Small intestine (tissue), 7 donors: Measurements from ENCODE around the gene CHRD. TPM values are rescaled to one million over a fixed set of nuclear protein-coding genes. Genes with fewer than 3 reads are reported as not detected.

ENCODE experiments used
- DNase-seq, 2 donors: peaks; one replicate each; pipeline versions ENCODE4 v3.0.0 to v3.0.0-alpha.2; 2013
- FAIRE-seq: peaks from 2 replicates; lab custom pipeline; 2012; peaks lifted over from hg19 to GRCh38; lab: Jason Lieb, UNC
- H3K27ac ChIP-seq, 3 donors: one replicate each; pipeline ENCODE4 v1.5.1; 2013; ENCODE audit warnings: low read length in 2 of 3, mild to moderate bottlenecking in 2 of 3, control low read depth in 1 of 3, inconsistent platforms in 1 of 3, low read depth in 1 of 3, moderate library complexity in 1 of 3
- H3K27me3 ChIP-seq, 3 donors: one replicate each; pipeline ENCODE4 v1.6.1; 2013; ENCODE audit warnings: low read length in 3 of 3, inconsistent platforms in 1 of 3; ENCODE audit not compliant: control insufficient read depth in 3 of 3, insufficient read depth in 3 of 3
- H3K36me3 ChIP-seq, 3 donors: one replicate each; pipeline ENCODE4 v1.6.1; 2013; ENCODE audit warnings: low read length in 3 of 3, inconsistent platforms in 1 of 3, low read depth in 1 of 3, mild to moderate bottlenecking in 1 of 3, moderate library complexity in 1 of 3; ENCODE audit not compliant: control insufficient read depth in 3 of 3, insufficient read depth in 2 of 3
- H3K4me1 ChIP-seq, 3 donors: one replicate each; pipeline ENCODE4 v1.6.1; 2013; ENCODE audit warnings: low read length in 2 of 3, inconsistent platforms in 1 of 3, low read depth in 1 of 3, mild to moderate bottlenecking in 1 of 3, moderate library complexity in 1 of 3; ENCODE audit not compliant: control insufficient read depth in 3 of 3, insufficient read depth in 2 of 3
- H3K4me3 ChIP-seq, 3 donors: one replicate each; pipeline ENCODE4 v1.5.1; 2013; ENCODE audit warnings: low read length in 3 of 3, control low read depth in 1 of 3, inconsistent platforms in 1 of 3, low read depth in 1 of 3, mild to moderate bottlenecking in 1 of 3, moderate library complexity in 1 of 3
- H3K9me3 ChIP-seq, 2 donors: one replicate each; pipeline ENCODE4 v1.6.1; 2013; ENCODE audit warnings: low read depth in 1 of 2, low read length in 1 of 2; ENCODE audit not compliant: control insufficient read depth in 2 of 2, insufficient read depth in 1 of 2
- WGBS, 3 donors: extraction: QIAGEN DNeasy Blood & Tissue Kit; methylation state at CpG; one replicate each; pipeline ENCODE4 v1.1.7; 2013; 5-methylcytosine and 5-hydroxymethylcytosine counted together
- polyA plus RNA-seq, 4 donors: library from polyadenylated mRNA; stranded (reverse) in 3 of 4; unstranded in 1 of 4; fragments of 200-250 nt in 3 of 4; fragments of 120-200 nt in 1 of 4; gene quantifications; one replicate each; pipeline versions ENCODE4 v1.2.1 to v1.2.3, GENCODE V29; 2013
- donor health status: healthy with polysubstance abuse.
- donor health status: control.
- donor health status: control.
- donor health status: Bipolar disorder and iron deficiency.
- donor health status: healthy.

The CHRD gene
- polyA plus RNA-seq, 4 donors, result 0.27 to 3.8 (median 3.4) TPM; not detected in 1

DNA sequence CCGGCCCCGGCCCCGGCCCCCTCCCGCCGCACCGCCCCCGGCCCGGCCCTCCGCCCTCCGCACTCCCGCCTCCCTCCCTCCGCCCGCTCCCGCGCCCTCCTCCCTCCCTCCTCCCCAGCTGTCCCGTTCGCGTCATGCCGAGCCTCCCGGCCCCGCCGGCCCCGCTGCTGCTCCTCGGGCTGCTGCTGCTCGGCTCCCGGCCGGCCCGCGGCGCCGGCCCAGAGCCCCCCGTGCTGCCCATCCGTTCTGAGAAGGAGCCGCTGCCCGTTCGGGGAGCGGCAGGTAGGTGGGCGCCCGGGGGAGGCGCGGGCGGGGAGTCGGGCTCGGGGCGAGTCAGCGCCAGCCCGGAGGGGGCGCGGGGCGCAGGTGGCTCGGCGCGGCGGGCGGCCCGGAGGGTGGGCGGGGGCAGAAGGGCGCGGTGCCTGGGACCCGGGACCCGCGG, 352 bp downstream of the CHRD start:
- H3K36me3 ChIP-seq, result no peaks in the 10 kb centered on the region
- 0 to 2% (median 1%) methylated on average over 4 to 62 of the region's 62 CpGs for WGBS, 3 donors
- H3K4me3 ChIP-seq, result peak overlapping the region in 2 of 3 donors; percentile 10 to 64
- DNase-seq, result peak in 1 of 2 donors; percentile 74
- no peak for FAIRE-seq
- peaks cover 0 to 16% (median 0%) of the 10 kb centered on the region in 3 donors for H3K4me1 ChIP-seq
- peaks cover 17 to 55% (median 19%) of the 10 kb centered on the region in 3 donors for H3K27me3 ChIP-seq
- no peak overlapping the region for H3K27ac ChIP-seq
- H3K9me3 ChIP-seq, result no peaks in the 10 kb centered on the region

DNA sequence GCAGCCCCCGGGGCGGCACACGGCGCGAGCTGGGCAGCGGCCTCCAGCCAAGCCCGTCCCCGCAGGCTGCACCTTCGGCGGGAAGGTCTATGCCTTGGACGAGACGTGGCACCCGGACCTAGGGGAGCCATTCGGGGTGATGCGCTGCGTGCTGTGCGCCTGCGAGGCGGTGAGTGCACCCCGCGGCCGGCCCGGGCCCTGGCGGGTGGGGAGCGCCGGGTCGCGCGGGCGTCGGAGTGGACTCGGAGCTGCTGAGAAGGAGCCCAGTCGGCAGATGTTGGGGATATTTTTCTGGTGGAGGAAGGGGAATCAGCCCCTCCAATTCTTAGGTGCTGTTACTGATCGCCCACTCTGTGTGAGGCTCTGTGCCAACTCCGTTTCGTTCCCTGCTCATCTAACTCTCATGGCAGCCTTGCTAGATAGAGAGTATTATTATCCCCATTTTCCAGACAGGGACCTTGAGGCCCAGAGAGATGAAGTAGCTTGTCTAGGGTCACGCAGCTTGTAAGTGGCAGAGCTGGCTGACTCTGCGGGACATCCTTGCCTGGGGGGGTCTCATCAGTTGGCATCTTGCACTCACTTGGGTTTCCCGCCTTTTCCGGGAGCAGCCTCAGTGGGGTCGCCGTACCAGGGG, 890 bp downstream of the CHRD start:
- no peak for DNase-seq
- H3K9me3 ChIP-seq, result no peaks in the 10 kb centered on the region
- H3K27ac ChIP-seq, result peak overlapping the region in 1 of 3 donors; percentile 12
- H3K4me1 ChIP-seq, result peaks cover 0 to 16% (median 0%) of the 10 kb centered on the region in 3 donors
- peaks cover 15 to 55% (median 19%) of the 10 kb centered on the region in 3 donors for H3K27me3 ChIP-seq
- 3 to 5% (median 3%) methylated on average over 36 to 42 of the region's 42 CpGs for WGBS, 3 donors
- H3K36me3 ChIP-seq, result no peaks in the 10 kb centered on the region
- FAIRE-seq, result no peak
- H3K4me3 ChIP-seq, result peak overlapping the region in 2 of 3 donors; percentile 10 to 64

DNA sequence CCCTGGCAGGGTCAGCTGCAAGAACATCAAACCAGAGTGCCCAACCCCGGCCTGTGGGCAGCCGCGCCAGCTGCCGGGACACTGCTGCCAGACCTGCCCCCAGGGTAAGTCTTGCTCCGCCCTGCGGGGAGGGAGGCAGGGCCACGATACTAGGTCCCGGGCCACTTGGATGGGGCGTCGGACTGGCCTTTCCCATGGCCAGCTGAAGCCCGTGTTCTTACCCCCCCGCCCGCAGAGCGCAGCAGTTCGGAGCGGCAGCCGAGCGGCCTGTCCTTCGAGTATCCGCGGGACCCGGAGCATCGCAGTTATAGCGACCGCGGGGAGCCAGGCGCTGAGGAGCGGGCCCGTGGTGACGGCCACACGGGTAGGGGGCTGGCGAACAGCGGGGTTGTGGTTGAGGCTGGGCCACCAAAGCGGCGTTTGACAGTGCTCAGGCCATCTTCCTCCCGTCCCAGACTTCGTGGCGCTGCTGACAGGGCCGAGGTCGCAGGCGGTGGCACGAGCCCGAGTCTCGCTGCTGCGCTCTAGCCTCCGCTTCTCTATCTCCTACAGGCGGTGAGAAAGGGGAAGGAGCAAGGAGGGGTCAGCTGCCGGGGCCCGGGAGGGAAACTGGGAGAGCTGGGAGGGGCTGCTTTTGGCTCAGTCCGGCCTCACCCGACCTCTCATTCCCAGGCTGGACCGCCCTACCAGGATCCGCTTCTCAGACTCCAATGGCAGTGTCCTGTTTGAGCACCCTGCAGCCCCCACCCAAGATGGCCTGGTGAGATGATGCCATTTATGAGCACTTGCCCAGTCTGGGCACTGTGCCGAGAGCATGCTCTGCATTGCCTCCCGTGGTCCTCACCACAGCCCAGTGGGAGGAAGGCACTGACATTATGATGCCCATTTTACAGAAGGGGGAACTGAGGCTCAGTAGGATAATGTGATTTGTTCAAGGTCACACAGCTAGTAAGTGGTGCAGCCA, 1.7 kb downstream of the CHRD start:
- Histone ChIP-seq H3K36me3 (peaks cover 0 to 3% (median 0%) of the 10 kb centered on the region in 3 donors), H3K9me3 (no peaks in the 10 kb centered on the region), H3K4me1 (peaks cover 0 to 16% (median 0%) of the 10 kb centered on the region in 3 donors), H3K27me3 (peaks cover 15 to 59% (median 19%) of the 10 kb centered on the region in 3 donors), H3K27ac (no peak overlapping the region), H3K4me3 (peak overlapping the region in 1 of 3 donors; percentile 33)
- FAIRE-seq (no peak), DNase-seq (peak in 1 of 2 donors; percentile 38)
- 10 to 19% (median 12%) methylated on average over 50 to 55 of the region's 55 CpGs for WGBS, 3 donors

DNA sequence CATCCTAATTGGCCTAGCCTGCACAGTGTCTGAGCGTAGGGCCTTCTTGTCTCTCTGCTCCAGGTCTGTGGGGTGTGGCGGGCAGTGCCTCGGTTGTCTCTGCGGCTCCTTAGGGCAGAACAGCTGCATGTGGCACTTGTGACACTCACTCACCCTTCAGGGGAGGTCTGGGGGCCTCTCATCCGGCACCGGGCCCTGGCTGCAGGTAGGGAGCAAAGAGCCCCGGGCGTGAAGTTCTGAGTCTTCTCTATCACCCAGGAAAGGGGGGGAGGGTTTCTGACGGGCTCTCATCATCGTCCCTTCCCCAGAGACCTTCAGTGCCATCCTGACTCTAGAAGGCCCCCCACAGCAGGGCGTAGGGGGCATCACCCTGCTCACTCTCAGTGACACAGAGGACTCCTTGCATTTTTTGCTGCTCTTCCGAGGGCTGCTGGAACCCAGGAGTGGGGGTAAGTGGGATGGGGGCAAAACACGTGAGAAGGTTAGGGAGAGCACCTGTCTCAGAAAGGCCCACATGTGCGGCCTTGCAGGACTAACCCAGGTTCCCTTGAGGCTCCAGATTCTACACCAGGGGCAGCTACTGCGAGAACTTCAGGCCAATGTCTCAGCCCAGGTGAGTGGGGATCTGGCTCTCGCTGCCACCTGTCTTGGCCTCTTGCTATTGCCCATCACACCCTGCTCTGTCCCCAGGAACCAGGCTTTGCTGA, 2.6 kb downstream of the CHRD start:
- no peaks in the 10 kb centered on the region for H3K9me3 ChIP-seq
- no peak for DNase-seq
- peaks cover 0 to 3% (median 0%) of the 10 kb centered on the region in 3 donors for H3K36me3 ChIP-seq
- H3K27me3 ChIP-seq, result peaks cover 15 to 58% (median 19%) of the 10 kb centered on the region in 3 donors
- no peak overlapping the region for H3K4me3 ChIP-seq
- FAIRE-seq, result no peak
- H3K4me1 ChIP-seq, result peaks cover 0 to 16% (median 0%) of the 10 kb centered on the region in 3 donors
- 72 to 86% (median 78%) methylated on average over 16 of the region's 16 CpGs for WGBS, 3 donors
- no peak overlapping the region for H3K27ac ChIP-seq

DNA sequence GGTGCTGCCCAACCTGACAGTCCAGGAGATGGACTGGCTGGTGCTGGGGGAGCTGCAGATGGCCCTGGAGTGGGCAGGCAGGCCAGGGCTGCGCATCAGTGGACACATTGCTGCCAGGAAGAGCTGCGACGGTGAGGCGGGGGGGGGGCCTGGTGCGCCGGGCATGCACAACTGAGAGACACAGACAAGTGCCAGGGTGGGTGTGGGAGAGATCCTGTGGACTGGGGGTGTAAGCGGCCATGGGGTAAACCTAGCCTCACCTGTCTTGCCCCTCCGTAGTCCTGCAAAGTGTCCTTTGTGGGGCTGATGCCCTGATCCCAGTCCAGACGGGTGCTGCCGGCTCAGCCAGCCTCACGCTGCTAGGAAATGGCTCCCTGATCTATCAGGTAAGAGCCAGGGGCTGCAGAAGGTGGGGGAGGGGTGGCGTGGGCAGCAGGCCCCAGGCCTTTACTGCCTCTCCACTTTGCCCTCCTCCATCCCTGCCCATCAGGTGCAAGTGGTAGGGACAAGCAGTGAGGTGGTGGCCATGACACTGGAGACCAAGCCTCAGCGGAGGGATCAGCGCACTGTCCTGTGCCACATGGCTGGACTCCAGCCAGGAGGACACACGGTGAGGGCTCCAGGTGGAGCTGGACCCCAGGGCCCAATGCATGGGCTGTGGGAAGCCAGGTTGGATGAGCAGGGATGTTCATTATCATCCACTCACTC, 3.3 kb downstream of the CHRD start:
- no peaks in the 10 kb centered on the region for H3K9me3 ChIP-seq
- H3K27ac ChIP-seq, result no peak overlapping the region
- peaks cover 0 to 5% (median 0%) of the 10 kb centered on the region in 3 donors for H3K36me3 ChIP-seq
- WGBS, 3 donors, result 79 to 86% (median 79%) methylated on average over 14 to 15 of the region's 15 CpGs
- no peak overlapping the region for H3K4me3 ChIP-seq
- H3K27me3 ChIP-seq, result peaks cover 14 to 51% (median 16%) of the 10 kb centered on the region in 3 donors
- peaks cover 0 to 12% (median 0%) of the 10 kb centered on the region in 3 donors for H3K4me1 ChIP-seq
- DNase-seq (no peak), FAIRE-seq (no peak)

DNA sequence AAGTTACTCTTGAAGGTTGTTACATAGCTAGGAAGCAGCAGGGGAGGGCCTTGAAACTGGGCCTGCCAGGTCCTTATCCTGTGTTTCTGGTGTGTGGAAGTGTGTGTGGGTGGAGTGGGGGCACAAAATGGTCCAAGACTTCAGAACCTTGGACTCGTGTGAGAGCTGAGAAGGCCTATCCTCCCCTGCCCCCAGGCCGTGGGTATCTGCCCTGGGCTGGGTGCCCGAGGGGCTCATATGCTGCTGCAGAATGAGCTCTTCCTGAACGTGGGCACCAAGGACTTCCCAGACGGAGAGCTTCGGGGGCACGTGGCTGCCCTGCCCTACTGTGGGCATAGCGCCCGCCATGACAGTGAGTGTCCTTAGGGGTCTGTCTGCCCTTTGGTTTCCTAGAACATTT, 4.5 kb downstream of the CHRD start:
- WGBS, 3 donors, result 74 to 77% (median 76%) methylated on average over 9 of the region's 9 CpGs
- no peak for FAIRE-seq
- H3K4me3 ChIP-seq, result no peak overlapping the region
- H3K9me3 ChIP-seq, result no peaks in the 10 kb centered on the region
- peaks cover 8 to 41% (median 13%) of the 10 kb centered on the region in 3 donors for H3K27me3 ChIP-seq
- H3K36me3 ChIP-seq, result peaks cover 0 to 5% (median 0%) of the 10 kb centered on the region in 3 donors
- no peak for DNase-seq
- peaks cover 0 to 11% (median 0%) of the 10 kb centered on the region in 3 donors for H3K4me1 ChIP-seq
- H3K27ac ChIP-seq, result no peak overlapping the region

DNA sequence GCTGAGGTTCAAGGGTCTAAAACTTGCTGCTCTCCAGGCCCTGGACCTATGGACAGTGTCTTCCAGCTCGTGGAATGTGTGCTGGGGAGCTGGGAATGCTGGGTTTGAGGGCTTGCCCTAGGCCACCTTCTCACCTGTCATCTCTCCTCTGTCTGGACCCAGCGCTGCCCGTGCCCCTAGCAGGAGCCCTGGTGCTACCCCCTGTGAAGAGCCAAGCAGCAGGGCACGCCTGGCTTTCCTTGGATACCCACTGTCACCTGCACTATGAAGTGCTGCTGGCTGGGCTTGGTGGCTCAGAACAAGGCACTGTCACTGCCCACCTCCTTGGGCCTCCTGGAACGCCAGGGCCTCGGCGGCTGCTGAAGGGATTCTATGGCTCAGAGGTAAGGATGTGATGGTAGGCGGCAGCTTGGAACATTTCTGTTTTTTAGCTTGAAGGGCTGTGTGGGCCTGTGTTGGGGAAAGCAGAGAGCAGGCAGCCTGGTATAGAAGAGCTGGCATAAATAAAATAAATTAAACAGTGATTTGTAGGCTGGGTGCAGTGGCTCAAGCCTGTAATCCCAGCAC, 5.1 kb downstream of the CHRD start:
- Histone ChIP-seq H3K36me3 (peaks cover 0 to 5% (median 0%) of the 10 kb centered on the region in 3 donors), H3K4me3 (no peak overlapping the region), H3K4me1 (peaks cover 0 to 11% (median 0%) of the 10 kb centered on the region in 3 donors), H3K27ac (no peak overlapping the region), H3K27me3 (peaks cover 8 to 38% (median 10%) of the 10 kb centered on the region in 3 donors), H3K9me3 (no peaks in the 10 kb centered on the region)
- DNase-seq (no peak), FAIRE-seq (no peak)
- 86 to 94% (median 87%) methylated on average over 8 of the region's 8 CpGs for WGBS, 3 donors
